Myocyte (in vitro differentiated cells): ENCODE results near the gene TRERF1. TPM values are rescaled to one million over a fixed set of nuclear protein-coding genes. Genes with fewer than 3 reads are reported as not detected.
A peak's percentile ranks its signal among the peaks of the same experiment; 100 is the strongest.
"Not testable (repeated sequence)": the region's sequence is repeated elsewhere in the genome, so short reads cannot be mapped to it uniquely, and the experiment has no call there.

Experiments used
- DNase-seq: peaks from one replicate; pipeline ENCODE4 v3.0.0-alpha.2; 2012; ENCODE audit warnings: low read depth
- total RNA-seq: library from RNA; depleted of rRNA; stranded (reverse); fragments of >200 nt; gene quantifications from 2 replicates; pipeline ENCODE4 v1.2.3, GENCODE V29; 2014

The TRERF1 gene
- total RNA-seq, 1 donor from 2014 or later, result 1.6 TPM

DNA sequence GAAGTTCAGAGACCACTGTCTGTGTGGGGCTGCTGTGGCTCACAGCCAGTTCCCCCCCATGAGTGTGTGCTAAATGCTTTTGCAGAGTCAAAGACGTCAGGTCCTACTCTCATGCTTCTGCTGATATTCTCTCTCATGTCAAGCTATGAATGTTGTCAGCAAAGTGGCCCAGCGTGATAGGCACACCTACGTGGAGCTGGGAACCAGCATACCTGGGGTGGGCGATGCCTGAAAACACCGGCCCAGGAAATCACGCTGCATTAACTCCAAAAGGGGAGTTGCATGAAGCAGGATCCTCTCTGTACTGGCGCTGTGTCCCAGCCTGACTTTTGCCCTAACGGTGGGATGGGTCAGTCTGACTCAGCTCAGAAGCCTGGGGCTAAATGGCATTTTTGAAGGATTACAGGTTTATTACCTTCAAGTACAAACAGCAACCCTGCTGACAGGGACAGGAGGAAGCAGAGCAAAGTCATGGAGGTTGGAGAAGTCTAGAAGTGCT lies 225.0 kb downstream of the TRERF1 start:
- no peak for DNase-seq

DNA sequence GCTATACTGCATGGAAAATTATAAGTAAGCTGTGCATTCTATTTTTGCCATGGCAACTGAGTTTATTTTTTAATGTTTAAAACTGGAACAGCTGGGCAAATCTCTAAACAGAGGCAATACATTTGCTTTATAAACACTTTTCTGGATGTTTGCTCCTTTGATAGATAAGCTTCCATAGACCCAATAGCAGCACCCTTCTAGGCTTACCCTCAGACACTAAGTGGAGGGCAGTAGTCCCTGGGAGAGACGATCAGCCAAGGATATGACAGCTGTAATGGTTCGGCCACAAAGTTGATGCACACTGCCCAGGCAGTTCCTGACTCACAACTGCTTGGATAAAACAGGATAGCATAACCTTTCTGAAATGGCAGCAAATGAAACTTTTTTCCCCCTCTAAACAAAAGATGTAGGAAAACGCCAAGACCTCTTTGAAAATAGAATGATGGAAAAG lies 225.5 kb downstream of the TRERF1 start:
- peak; percentile 80 for DNase-seq

GRCh38 chr6:42225419-42225818 lies 226.3 kb downstream of the TRERF1 start:
- no peak for DNase-seq

DNA sequence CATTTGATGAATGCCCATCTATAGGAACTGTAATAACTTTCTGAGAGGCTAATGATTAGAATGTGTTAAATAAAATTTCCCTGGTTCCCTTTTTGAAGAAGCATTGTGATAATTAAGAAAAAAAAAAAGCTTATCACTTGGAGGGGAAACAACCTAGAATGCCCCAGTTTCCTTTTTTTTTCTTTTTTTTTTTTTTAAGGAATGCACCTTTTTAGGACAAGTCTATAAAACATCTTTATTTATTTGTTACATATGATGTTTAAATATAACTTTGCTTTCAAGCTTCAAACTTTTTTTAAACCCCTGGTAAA lies 226.7 kb downstream of the TRERF1 start:
- DNase-seq, result no peak

GRCh38 chr6:42224222-42225028 lies 227.3 kb downstream of the TRERF1 start:
- peak; percentile 36 for DNase-seq

- no peak for DNase-seq
These were observed 229.3 kb downstream of the TRERF1 start for GRCh38 chr6:42222448-42222847.

GRCh38 chr6:42221546-42221945 lies 230.2 kb downstream of the TRERF1 start:
- no peak for DNase-seq

GRCh38 chr6:42220807-42221206 lies 230.9 kb downstream of the TRERF1 start:
- DNase-seq, result no peak

DNA sequence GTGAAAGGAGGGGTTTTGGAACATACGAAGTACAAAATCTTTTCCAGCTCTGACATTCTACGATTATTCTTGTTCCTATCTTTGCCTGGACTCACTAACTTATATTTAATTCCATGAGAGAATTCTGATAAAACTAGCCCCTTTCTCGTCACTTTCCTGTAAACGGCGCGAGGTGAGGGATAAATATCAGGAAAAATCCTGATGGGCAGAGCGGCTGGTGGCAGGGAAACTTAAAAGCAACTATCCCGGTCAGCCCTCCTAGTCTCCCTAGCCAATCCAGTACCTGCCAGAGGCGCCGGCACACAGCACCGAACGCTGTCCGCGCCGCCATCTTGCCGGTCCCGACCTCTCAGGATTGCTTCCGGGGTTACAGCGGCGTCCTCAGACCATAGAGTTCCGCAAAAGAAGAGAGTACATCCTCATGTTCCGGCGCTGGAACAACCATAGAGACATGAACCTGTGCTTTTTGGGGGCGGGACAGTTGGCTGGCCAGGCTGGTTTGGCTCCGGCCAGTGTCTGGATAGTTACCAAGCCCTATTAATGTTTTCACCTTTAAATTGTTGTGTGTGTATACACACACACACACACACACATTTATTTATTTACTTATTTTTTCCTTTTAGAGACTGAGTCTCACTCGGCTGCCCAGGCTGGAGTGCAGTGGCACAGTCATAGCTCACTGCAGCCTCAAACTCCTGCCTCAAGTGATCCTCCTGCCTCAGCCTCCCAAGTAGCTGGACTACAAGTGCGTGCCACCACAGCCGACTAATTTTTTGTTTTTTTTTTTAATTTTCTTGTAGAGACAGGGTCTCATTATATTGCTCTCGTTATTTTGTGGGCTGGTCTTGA lies 234.0 kb downstream of the TRERF1 start, which contains the start of gene MRPS10:
TSS of gene MRPS10 (minus strand) at position 343 of the 849 bp plus-strand sequence. CDS start at position 331, 12 bp downstream.
- peak; percentile 97 for DNase-seq

GRCh38 chr6:42217157-42217518 lies 234.6 kb downstream of the TRERF1 start:
- peak; percentile 48 for DNase-seq

GRCh38 chr6:42216495-42216894 lies 235.2 kb downstream of the TRERF1 start:
- not testable (repeated sequence) for DNase-seq

DNA sequence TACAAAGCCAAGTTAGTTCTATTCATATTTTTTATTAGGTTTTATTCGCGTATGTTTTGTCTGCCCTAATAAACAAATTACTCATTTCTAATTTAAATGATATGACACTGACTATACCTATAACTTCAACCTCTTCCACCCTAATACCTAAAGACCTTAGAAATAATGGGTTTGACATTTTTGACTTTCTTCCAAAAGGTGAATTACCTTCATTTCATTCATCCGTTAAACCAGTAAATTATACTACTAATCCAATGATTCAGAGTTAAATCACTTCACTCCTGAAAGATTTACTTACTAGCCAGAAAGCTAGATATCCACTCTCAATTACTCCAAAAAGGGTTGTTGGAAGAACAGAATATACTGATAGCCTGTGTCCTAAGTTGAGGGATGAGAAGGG lies 239.3 kb downstream of the TRERF1 start:
- DNase-seq, result no peak

- DNase-seq, result no peak
These were observed 240.0 kb downstream of the TRERF1 start for GRCh38 chr6:42211726-42212125.

DNA sequence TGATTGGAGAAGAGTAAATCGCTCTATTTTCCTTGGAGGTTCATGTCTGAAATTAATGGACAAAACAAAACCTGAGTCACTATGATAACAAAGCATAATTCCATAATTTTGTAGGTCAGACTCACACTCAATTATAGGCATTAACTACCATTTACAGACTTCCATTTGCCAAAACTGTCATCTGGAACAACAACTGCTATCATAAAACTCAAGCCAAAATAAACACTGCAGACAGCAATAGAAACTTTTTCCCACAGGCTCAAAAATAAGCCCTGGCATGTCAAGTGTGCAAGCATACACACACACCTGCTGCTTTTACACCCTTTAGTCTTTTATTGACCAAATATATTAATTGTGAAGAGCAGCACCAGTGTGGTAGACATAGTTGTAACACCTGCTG lies 241.2 kb downstream of the TRERF1 start:
- peak; percentile 58 for DNase-seq

GRCh38 chr6:42207559-42207958 lies 244.2 kb downstream of the TRERF1 start:
- DNase-seq, result not testable (repeated sequence)

DNA sequence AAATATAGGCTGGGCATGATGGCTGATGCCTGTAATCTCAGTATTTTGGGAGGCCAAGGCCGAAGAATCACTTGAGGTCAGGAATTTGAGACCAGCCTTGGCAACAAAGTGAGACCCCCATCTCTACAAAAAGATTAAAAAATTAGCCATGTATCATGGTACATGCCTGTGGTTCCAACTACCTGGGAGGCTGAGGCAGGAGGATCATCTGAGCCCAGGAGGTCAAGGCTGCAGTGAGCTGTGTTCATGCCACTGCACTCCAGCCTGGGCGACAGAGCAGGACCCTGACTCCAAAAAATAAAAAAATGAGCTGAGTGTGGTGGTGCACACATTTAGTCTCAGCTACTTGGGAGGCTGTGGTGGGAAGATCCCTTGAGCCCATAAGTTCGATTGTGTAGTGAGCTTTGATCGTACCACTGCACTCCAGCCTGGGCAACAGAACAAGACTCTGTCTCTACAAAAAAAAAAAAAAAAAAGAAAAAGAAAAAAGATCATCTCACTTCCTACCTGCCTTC lies 246.9 kb downstream of the TRERF1 start:
- no peak for DNase-seq

DNA sequence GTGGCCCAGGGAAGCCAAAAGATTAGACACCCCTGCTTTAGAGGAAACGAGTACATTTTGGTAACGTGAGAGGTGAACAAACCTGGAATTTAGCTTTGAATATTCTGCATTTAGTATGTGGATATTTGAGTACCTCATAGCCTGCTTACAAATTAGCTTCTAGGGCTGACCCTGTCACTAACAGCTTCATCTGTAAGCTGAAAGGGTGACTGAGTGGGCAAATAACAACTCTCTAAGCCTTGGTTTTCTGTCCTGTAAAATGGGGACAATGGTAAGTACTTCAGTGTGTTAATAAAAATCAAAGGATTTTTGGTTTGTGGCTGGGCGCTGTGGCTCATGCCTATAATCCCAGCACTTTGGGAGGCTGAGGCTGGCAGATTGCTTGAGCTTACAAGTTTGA lies 248.5 kb downstream of the TRERF1 start:
- DNase-seq, result no peak

GRCh38 chr6:42202131-42202915 lies 249.4 kb downstream of the TRERF1 start:
- not testable (repeated sequence) for DNase-seq

- no peak for DNase-seq
These were observed 250.3 kb downstream of the TRERF1 start for GRCh38 chr6:42201382-42201781.

GRCh38 chr6:42200035-42200434 lies 251.7 kb downstream of the TRERF1 start:
- peak; percentile 80 for DNase-seq
